Nephron (organoid): ENCODE results near the gene LTO1.
"Not testable (repeated sequence)": the region's sequence is repeated elsewhere in the genome, so short reads cannot be mapped to it uniquely, and the experiment has no call there.

Source experiments
- H3K27ac Mint-ChIP-seq, 3 experiments: 2 replicates each; pipeline ENCODE4 v1.8.0; 2020; ENCODE audit warnings: mixed read lengths in 3 of 3, mild to moderate bottlenecking in 2 of 3, moderate library complexity in 1 of 3
- H3K27me3 Mint-ChIP-seq: 2 replicates; pipeline ENCODE4 v1.8.0; 2021; ENCODE audit warnings: low read depth, mild to moderate bottlenecking, moderate library complexity, mixed read lengths
- H3K36me3 Mint-ChIP-seq: 2 replicates; pipeline ENCODE4 v1.8.0; 2020; ENCODE audit warnings: low read depth, mixed read lengths
- H3K4me1 Mint-ChIP-seq: 2 replicates; pipeline ENCODE4 v1.8.0; 2020; ENCODE audit warnings: mixed read lengths
- H3K4me3 Mint-ChIP-seq, 3 experiments: 2 replicates each; pipeline ENCODE4 v1.8.0; 2020; ENCODE audit warnings: mild to moderate bottlenecking in 3 of 3, mixed read lengths in 3 of 3, moderate library complexity in 2 of 3
- H3K9me3 Mint-ChIP-seq: 2 replicates; pipeline ENCODE4 v1.8.0; 2020; ENCODE audit warnings: mixed read lengths
- TF ChIP-seq, protein P1 (sequence below), 3 experiments: fragments of 200-600 bp; sonication (generic); IDR thresholded peaks; one replicate each; pipeline ENCODE4 v1.5.0; 2021; ENCODE audit warnings: antibody characterized with exemption in 3 of 3; ENCODE audit not compliant: unreplicated experiment in 3 of 3

The LTO1 gene

GRCh38 chr11:69699213-69699612 is 24.1 kb upstream of the LTO1 start:
- H3K27ac Mint-ChIP-seq = no peak overlapping the region
- peaks cover 62% of the 10 kb centered on the region for H3K27me3 Mint-ChIP-seq
- no peaks in the 10 kb centered on the region for H3K9me3 Mint-ChIP-seq
- peaks cover 27% of the 10 kb centered on the region for H3K4me1 Mint-ChIP-seq
- TF ChIP-seq, protein P1, sequence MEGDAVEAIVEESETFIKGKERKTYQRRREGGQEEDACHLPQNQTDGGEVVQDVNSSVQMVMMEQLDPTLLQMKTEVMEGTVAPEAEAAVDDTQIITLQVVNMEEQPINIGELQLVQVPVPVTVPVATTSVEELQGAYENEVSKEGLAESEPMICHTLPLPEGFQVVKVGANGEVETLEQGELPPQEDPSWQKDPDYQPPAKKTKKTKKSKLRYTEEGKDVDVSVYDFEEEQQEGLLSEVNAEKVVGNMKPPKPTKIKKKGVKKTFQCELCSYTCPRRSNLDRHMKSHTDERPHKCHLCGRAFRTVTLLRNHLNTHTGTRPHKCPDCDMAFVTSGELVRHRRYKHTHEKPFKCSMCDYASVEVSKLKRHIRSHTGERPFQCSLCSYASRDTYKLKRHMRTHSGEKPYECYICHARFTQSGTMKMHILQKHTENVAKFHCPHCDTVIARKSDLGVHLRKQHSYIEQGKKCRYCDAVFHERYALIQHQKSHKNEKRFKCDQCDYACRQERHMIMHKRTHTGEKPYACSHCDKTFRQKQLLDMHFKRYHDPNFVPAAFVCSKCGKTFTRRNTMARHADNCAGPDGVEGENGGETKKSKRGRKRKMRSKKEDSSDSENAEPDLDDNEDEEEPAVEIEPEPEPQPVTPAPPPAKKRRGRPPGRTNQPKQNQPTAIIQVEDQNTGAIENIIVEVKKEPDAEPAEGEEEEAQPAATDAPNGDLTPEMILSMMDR (IDR thresholded peaks at IDR 0.05; ENCODE audit: unreplicated experiment in 3 of 3) = no peak
- no peak overlapping the region for H3K4me3 Mint-ChIP-seq
- no peaks in the 10 kb centered on the region for H3K36me3 Mint-ChIP-seq

GRCh38 chr11:69698362-69698761 is 23.2 kb upstream of the LTO1 start:
- Mint-ChIP-seq H3K27ac (no peak overlapping the region), H3K4me1 (peaks cover 27% of the 10 kb centered on the region), H3K4me3 (no peak overlapping the region), H3K27me3 (peaks cover 60% of the 10 kb centered on the region), H3K36me3 (no peaks in the 10 kb centered on the region), H3K9me3 (no peaks in the 10 kb centered on the region)
- TF ChIP-seq, protein P1 (IDR thresholded peaks at IDR 0.05; ENCODE audit: unreplicated experiment in 3 of 3) = no peak

DNA sequence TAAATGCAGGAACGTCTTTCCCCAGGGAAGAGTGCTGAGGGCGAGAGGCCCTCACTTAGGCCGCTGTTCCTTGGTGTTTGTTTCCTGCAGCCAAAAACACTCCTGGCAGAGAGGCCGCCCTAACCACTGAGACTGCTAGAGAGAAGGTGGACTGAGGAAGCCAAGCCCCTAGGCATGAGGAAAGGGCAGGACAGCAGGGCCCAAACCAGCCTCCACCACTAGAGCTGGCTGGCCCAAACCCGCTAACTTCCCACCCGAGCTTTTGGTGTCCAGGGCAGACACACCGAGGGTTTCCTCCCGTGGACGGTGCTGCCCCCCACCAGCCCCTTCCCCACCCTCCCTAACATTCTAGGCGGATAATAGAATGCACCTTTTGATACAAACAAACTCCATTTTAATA is 22.7 kb upstream of the LTO1 start:
- H3K36me3 Mint-ChIP-seq = no peaks in the 10 kb centered on the region
- H3K9me3 Mint-ChIP-seq = no peaks in the 10 kb centered on the region
- TF ChIP-seq, protein P1 (IDR thresholded peaks at IDR 0.05; ENCODE audit: unreplicated experiment in 3 of 3) = no peak
- H3K27me3 Mint-ChIP-seq = peaks cover 57% of the 10 kb centered on the region
- H3K4me3 Mint-ChIP-seq = no peak overlapping the region
- no peak overlapping the region for H3K27ac Mint-ChIP-seq
- H3K4me1 Mint-ChIP-seq = peaks cover 23% of the 10 kb centered on the region

- Mint-ChIP-seq H3K4me1 (peaks cover 19% of the 10 kb centered on the region), H3K36me3 (no peaks in the 10 kb centered on the region), H3K27ac (peak overlapping the region in 1 of 3 experiments; percentile 5), H3K9me3 (peaks cover 2% of the 10 kb centered on the region), H3K4me3 (no peak overlapping the region), H3K27me3 (peaks cover 57% of the 10 kb centered on the region)
- TF ChIP-seq, protein P1 (IDR thresholded peaks at IDR 0.05; ENCODE audit: unreplicated experiment in 3 of 3) = no peak
These were observed 22.3 kb upstream of the LTO1 start for GRCh38 chr11:69697469-69697843.

DNA sequence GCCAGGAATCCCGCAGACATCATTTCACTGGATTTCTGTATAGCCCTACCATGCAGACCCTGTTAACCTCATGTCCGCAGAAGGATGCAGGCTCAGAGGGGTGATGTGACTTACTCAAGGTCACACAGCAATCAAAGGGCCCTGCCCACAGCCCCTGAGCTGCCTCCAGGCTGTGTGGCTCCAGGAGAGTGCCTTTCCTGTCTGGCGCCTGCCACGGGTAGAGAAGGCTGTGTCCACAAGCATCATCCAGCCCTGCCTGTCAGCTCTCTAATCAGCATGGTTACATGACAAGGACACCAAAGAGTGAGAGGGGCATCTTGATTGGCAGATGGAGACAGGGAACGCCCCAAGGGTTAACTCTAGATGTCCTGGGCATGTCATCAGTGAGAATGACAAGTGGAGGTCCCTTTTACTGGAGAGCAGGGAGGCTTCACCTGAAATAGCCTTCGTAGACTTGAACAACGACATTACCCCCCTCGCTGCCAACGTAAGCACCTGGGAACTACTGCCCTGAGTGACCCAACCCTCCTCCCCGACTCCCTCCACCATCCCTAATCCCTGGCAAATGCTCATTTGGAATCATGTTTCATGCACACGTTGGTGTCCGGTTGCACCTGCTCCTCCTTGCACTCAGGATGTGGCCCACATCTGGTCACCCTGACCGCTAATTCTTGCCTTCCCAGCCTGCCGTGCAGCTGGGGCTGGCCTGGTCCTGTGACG is 21.8 kb upstream of the LTO1 start:
- peaks cover 18% of the 10 kb centered on the region for H3K4me1 Mint-ChIP-seq
- H3K27me3 Mint-ChIP-seq = peaks cover 54% of the 10 kb centered on the region
- peaks cover 6% of the 10 kb centered on the region for H3K9me3 Mint-ChIP-seq
- TF ChIP-seq, protein P1 (IDR thresholded peaks at IDR 0.05; ENCODE audit: unreplicated experiment in 3 of 3) = no peak
- no peak overlapping the region for H3K4me3 Mint-ChIP-seq
- H3K36me3 Mint-ChIP-seq = no peaks in the 10 kb centered on the region
- peak overlapping the region in 1 of 3 experiments; percentile 5 for H3K27ac Mint-ChIP-seq

DNA sequence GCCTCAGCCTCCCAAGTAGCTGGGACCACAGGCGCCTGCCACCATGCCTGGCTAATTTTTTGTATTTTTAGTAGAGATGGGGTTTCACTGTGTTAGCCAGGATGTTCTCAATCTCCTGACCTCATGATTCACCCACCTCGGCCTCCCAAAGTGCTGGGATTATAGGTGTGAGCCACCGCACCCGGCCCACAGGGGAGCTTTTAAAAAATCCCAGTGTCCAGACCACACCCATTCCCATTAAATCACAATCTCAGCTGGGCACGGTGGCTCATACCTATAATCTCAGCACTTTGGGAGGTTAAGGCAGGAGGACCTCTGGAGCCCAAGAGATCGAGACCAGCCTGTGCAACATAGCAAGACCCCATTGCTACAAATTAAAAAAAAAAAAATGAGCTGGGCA is 20.8 kb upstream of the LTO1 start:
- not testable (repeated sequence) for H3K4me3 Mint-ChIP-seq, H3K36me3 Mint-ChIP-seq, H3K27ac Mint-ChIP-seq
- peaks cover 11% of the 10 kb centered on the region for H3K9me3 Mint-ChIP-seq
- peaks cover 17% of the 10 kb centered on the region for H3K4me1 Mint-ChIP-seq
- peaks cover 45% of the 10 kb centered on the region for H3K27me3 Mint-ChIP-seq
